NB4 (cell line): ENCODE data around the gene PAQR6.

ENCODE experiments used
- MYC ChIP-seq: IDR thresholded peaks from 2 replicates; pipeline ENCODE4 v1.6.1; 2011; ENCODE audit warnings: low read depth, low read length
- POLR2A ChIP-seq: IDR thresholded peaks from 2 replicates; pipeline ENCODE4 v1.6.1; 2011; ENCODE audit warnings: mild to moderate bottlenecking; ENCODE audit not compliant: insufficient read length; ENCODE audit errors: extremely low read depth
- TF ChIP-seq, protein P1 (sequence below): IDR thresholded peaks from one replicate; pipeline ENCODE4 v1.5.1; 2012; ENCODE audit warnings: low read depth, low read length
- TF ChIP-seq, protein P2 (sequence below): IDR thresholded peaks from 2 replicates; pipeline ENCODE4 v1.6.1; 2011; ENCODE audit warnings: low read depth, low read length

DNA sequence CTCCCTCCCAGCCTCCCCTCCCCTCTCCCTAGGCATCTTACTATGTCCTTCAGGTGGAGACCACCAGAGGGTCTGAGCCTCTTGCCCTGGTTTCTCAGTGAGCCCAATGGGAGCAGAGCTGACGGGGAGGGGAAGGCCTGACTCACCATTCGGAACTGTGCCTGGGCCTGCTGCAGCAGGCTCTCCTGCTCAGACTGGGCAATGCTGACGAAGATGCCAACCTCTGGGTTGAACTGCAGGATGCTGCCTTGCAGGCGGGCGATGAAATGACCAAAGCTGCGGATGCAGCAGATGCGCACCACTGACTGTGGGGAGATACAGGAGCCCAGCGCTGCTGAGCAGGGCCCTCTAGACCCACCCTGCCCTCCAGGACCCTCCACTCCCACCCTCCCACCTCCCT lies 11.0 kb upstream of the PAQR6 start:
- TF ChIP-seq, protein P1, sequence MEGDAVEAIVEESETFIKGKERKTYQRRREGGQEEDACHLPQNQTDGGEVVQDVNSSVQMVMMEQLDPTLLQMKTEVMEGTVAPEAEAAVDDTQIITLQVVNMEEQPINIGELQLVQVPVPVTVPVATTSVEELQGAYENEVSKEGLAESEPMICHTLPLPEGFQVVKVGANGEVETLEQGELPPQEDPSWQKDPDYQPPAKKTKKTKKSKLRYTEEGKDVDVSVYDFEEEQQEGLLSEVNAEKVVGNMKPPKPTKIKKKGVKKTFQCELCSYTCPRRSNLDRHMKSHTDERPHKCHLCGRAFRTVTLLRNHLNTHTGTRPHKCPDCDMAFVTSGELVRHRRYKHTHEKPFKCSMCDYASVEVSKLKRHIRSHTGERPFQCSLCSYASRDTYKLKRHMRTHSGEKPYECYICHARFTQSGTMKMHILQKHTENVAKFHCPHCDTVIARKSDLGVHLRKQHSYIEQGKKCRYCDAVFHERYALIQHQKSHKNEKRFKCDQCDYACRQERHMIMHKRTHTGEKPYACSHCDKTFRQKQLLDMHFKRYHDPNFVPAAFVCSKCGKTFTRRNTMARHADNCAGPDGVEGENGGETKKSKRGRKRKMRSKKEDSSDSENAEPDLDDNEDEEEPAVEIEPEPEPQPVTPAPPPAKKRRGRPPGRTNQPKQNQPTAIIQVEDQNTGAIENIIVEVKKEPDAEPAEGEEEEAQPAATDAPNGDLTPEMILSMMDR = no peak
- TF ChIP-seq, protein P2, sequence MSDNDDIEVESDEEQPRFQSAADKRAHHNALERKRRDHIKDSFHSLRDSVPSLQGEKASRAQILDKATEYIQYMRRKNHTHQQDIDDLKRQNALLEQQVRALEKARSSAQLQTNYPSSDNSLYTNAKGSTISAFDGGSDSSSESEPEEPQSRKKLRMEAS = no peak
- TF ChIP-seq POLR2A = no peak
- TF ChIP-seq MYC = no peak
